AG10803 (cell line): ENCODE measurements around the gene RASL10B.
A peak's percentile ranks its signal among the peaks of the same experiment; 100 is the strongest.
"Not testable (repeated sequence)": the region's sequence is repeated elsewhere in the genome, so short reads cannot be mapped to it uniquely, and the experiment has no call there.

ENCODE experiments used
- DNase-seq: peaks from one replicate; pipeline ENCODE4 v3.0.0; 2010; ENCODE audit warnings: low read depth
- H3K4me3 ChIP-seq: 2 replicates; pipeline ENCODE4 v1.5.1; 2011; ENCODE audit warnings: mild to moderate bottlenecking, low read length, control low read depth
- TF ChIP-seq, protein P1 (sequence below): conservative IDR thresholded peaks from 2 replicates; pipeline ENCODE4 v1.5.1; 2011; ENCODE audit warnings: mild to moderate bottlenecking, low read length, control low read depth, inconsistent platforms

Gene RASL10B

DNA sequence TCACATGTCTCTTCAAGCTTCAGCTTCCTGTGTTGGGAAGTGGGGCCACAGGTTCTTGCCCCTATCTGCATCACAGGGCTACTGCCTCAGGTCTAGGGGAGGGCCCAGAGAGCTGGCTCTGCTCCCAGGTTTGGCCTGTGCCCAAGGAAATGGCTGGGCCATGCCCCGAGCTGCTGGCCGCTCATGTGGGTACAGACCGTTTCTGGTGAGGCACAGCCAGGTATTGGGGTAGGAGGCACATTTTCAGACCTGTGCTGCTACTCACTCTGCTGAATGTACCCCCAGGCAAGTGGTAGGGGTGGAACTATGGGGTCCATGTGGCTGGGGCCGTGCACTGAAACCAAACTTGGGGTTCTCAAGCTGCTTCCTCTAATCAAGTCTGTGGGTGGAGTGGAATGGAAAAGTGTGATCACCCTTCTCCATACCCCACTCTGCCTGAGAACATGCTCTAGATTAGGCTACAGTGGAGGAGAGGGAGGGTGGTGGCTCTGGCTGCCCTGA lies 17.0 kb downstream of the RASL10B start:
- TF ChIP-seq, protein P1, sequence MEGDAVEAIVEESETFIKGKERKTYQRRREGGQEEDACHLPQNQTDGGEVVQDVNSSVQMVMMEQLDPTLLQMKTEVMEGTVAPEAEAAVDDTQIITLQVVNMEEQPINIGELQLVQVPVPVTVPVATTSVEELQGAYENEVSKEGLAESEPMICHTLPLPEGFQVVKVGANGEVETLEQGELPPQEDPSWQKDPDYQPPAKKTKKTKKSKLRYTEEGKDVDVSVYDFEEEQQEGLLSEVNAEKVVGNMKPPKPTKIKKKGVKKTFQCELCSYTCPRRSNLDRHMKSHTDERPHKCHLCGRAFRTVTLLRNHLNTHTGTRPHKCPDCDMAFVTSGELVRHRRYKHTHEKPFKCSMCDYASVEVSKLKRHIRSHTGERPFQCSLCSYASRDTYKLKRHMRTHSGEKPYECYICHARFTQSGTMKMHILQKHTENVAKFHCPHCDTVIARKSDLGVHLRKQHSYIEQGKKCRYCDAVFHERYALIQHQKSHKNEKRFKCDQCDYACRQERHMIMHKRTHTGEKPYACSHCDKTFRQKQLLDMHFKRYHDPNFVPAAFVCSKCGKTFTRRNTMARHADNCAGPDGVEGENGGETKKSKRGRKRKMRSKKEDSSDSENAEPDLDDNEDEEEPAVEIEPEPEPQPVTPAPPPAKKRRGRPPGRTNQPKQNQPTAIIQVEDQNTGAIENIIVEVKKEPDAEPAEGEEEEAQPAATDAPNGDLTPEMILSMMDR, result no peak
- H3K4me3 ChIP-seq, result no peak overlapping the region
- no peak for DNase-seq

DNA sequence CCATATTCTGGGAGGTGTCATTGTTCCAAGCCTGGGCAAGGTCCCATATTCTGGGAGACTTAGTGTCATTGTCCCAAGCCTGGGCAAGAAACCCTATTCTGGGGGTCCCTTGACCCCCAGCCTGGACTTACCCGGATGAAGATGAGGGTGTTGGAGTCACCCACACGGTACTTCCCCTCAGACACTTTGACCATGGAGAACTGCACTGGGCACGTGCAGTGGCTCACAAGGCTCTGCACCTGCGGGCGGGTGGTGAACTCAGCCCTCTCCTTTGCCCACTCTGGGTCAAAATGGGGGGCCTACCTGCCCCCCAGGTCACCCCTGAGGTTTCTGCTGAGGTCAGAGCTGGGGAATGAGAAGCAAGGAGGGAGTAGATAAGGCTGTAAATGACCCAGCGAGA lies 17.5 kb downstream of the RASL10B start:
- no peak overlapping the region for H3K4me3 ChIP-seq
- DNase-seq, result no peak

DNA sequence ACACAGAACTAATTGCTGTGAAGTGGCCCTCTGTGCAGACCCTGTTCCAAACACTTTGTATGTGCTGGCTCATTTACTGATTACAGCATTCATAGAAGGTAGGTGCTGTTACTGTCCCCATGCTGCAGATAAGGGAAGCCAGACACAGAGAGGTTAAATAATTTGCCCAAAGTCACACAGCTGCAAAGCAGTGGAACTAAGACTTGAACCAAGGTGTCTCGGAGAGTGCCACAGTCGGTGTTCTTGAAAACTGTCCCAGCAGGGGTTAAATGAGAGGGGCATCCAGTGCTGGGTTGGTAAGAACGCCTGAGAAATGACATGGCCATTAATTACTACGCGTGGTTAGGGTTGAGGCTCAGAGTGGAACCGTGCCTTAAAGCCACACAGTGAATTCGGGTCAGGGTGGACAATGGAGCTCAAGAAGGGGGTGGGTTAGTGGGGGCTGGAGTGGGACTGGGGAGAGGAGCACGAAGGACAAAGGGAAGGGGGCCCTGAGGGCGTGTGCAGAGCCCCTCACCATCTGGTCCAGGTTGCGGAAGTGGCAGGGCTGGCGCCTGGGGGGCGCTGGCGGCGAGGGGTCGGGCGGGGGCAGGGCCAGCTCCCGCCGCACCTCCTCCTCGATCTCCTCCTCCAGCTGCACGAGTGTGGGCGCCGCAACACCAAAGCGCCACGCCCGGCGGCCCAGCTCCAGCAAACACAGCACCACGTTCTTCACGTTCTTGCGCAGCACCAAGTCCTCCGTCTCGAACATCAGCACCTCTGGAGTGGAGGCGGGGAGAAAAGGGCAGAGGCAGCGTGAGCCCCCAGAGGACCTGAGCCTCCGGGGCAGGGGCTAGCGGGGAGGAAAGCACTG lies 18.3 kb downstream of the RASL10B start:
- peak overlapping the region; percentile 20 for H3K4me3 ChIP-seq
- TF ChIP-seq, protein P1, result no peak
- peak; percentile 46 for DNase-seq

More for the DNA sequence above, 17.5 kb downstream of the RASL10B start:
- TF ChIP-seq, protein P1, result no peak

DNA sequence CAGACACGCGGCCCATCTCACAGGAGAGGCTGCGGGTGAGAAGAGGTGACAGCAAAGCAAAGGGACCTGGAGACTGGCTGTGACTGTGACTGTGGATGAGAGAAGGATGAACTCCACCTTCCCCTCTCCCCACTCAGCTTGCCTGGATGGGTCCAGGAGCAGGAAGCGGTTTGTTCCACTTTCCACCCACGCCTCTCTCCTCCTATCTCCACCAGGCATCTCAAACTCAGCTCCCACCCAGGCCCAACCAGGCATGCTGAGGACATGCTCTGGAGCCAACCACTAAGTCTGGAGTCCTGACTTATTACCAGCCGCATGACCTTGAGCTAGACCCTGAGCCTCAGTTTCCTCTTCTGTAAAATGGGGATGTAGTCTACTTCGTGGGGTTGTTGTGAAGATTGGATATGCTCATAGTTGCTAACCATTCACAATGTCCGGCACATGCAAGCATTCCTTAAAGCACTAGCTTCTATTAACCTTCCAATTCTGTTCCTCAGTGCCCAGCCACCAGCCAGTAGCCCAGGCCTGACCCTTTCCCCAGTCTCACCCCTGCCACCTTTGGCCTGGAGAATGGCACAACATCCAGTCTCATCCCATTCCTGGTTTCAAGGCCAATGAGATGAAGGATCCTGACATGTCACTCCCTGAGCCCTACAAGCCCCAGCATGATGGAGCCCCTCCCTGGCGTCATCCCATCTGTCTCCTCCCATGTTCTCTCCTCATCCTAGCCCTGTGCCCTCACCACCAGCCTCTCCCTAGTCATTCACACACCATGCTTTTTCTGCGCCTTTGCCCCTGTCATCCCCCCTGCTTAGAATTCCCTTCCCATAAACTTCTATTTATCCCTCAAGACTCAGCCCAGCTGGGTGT lies 19.3 kb downstream of the RASL10B start:
- TF ChIP-seq, protein P1, result no peak

DNA sequence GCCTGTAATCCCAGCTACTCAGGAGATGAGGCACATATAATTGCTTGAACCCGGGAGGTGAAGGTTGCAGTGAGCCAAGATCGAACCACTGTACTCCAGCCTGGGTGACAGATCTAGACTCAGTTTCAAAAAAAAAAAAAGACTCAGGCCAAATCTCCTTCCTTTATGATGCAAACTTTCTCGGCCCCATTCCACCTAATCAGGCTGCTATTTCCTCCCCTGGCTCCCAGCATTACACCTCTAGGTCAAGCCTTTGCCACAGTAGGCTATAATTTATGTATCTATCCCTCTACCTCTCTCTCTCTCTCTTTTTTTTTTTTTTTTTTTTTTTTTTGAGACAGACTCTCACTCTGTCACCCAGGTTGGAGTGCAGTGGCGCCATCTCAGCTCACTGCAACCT lies 20.1 kb downstream of the RASL10B start:
- DNase-seq, result peak; percentile 16
- not testable (repeated sequence) for H3K4me3 ChIP-seq

More for the DNA sequence above, 19.3 kb downstream of the RASL10B start:
- DNase-seq, result no peak
- no peak overlapping the region for H3K4me3 ChIP-seq

DNA sequence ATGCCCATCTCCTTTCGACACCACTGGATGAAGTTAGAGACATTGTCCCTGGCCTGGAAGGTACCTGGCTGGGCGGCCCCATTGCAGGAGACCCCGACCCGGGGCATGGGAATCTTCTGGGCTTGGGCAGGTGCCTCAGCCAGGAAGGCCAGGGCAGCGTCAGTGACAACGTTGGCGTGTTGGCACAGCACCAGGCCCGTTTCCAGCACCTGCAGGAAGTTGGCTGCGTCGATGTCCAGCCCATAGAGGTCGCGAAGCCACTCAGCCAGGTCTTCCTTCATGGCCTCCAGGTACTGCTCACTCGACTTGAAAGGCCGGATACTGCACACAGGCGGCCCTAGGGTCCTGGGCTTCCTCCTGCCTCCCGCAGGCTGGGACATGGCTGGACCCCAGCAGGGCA lies 21.0 kb downstream of the RASL10B start:
- no peak for DNase-seq
- TF ChIP-seq, protein P1, result no peak
- no peak overlapping the region for H3K4me3 ChIP-seq

DNA sequence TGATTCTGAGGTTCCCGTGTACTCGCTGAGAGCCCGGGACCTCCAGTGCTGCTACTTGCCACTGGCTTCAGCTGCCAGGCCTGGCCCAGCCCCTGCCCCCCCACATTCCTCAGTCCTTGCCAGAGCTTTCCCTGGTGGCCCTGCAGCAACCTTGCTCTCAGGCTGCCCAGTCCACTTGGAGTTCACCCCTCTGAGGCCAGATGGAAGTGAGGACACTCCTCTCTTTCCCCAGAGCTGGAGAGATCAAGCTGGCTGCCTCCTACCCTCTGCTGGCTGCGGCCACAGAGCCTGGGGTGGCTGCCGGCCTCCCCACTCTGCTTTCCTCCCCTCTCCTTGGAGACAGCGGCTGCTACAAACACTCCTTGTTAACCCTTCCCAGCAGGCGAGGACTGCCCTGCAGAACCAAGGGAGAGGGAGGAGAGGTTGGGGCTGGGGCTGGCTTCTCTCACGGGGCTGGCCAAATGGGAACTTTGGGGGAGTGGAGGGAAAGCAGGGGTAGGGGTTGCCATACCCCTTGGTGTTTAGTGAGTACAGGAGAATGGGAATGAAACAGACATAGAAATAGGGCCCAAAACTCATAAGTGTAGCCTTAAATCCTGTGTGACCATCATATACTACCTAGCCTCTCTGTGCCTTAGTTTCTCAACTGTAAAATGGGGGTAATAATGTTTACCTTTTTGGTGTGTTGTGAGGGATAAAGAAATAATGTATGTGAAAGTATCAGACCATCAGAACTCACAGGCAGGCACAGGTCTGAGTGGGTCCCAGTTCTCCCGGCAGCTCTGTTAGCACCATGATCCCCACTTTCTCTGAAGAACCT lies 21.7 kb downstream of the RASL10B start, which contains the start of gene GAS2L2:
TSS of gene GAS2L2 (minus strand) at position 295 of the 820 bp plus-strand sequence. CDS start 389 bp downstream, outside the sequence.
- H3K4me3 ChIP-seq, result no peak within 1 kb of the TSS
- DNase-seq, result peak; percentile 23
- TF ChIP-seq, protein P1, result no peak
